Natural killer cell (primary cell): ENCODE data around the gene CYP3A5. TPM values are rescaled to one million over a fixed set of nuclear protein-coding genes. Genes with fewer than 3 reads are reported as not detected.

Source experiments
- ATAC-seq, 3 donors: fragments of 150-1000 bp in 2 of 3; fragments of 200-7000 bp in 1 of 3; cut with Tn5 transposase; 1 replicate in 1 of 3; 2 replicates in 2 of 3; pipeline ENCODE4 v1.10.0; 2021; ENCODE audit warnings: mild to moderate bottlenecking in 2 of 3, moderate library complexity in 2 of 3
- DNase-seq, 2 donors: peaks; one replicate each; pipeline versions ENCODE4 v3.0.0 to v3.0.0-alpha.2; 2013 to 2021; ENCODE audit warnings: mixed read lengths in 1 of 2
- H3K27ac ChIP-seq: one replicate; pipeline ENCODE4 v1.5.1; 2013; ENCODE audit warnings: mild to moderate bottlenecking, low read length
- H3K27me3 ChIP-seq: one replicate; pipeline ENCODE4 v1.6.1; 2013; ENCODE audit warnings: low read length; ENCODE audit not compliant: control insufficient read depth, insufficient read depth
- H3K36me3 ChIP-seq: one replicate; pipeline ENCODE4 v1.6.1; 2013; ENCODE audit warnings: low read length; ENCODE audit not compliant: control insufficient read depth, insufficient read depth
- H3K4me1 ChIP-seq: one replicate; pipeline ENCODE4 v1.6.1; 2013; ENCODE audit warnings: low read length; ENCODE audit not compliant: control insufficient read depth, insufficient read depth
- H3K4me3 ChIP-seq: one replicate; pipeline ENCODE4 v1.5.1; 2013; ENCODE audit warnings: low read length
- H3K9me3 ChIP-seq: one replicate; pipeline ENCODE4 v1.6.1; 2013; ENCODE audit warnings: low read length; ENCODE audit not compliant: control insufficient read depth, insufficient read depth
- H3K27ac Mint-ChIP-seq, 2 donors: one replicate each; pipeline ENCODE4 v1.8.0; 2022; ENCODE audit warnings: mild to moderate bottlenecking in 2 of 2, mixed read lengths in 2 of 2, moderate library complexity in 1 of 2
- H3K27me3 Mint-ChIP-seq, 2 donors: one replicate each; pipeline ENCODE4 v1.8.0; 2022; ENCODE audit warnings: low read depth in 2 of 2, mixed read lengths in 2 of 2
- H3K36me3 Mint-ChIP-seq: one replicate; pipeline ENCODE4 v1.8.0; 2022; ENCODE audit warnings: mixed read lengths
- H3K4me1 Mint-ChIP-seq, 2 donors: one replicate each; pipeline ENCODE4 v1.8.0; 2022; ENCODE audit warnings: mixed read lengths in 2 of 2
- H3K4me3 Mint-ChIP-seq: one replicate; pipeline ENCODE4 v1.8.0; 2022; ENCODE audit warnings: mild to moderate bottlenecking, moderate library complexity, mixed read lengths
- H3K9me3 Mint-ChIP-seq, 2 donors: one replicate each; pipeline ENCODE4 v1.8.0; 2022; ENCODE audit warnings: mixed read lengths in 2 of 2
- CTCF ChIP-seq: fragments of 200-600 bp; IDR thresholded peaks from one replicate; pipeline ENCODE4 v1.8.0; 2022; ENCODE audit warnings: antibody characterized with exemption
- WGBS: methylation state at CpG from one replicate; pipeline ENCODE4 v1.1.7; 2013; ENCODE audit warnings: missing lambda C conversion rate; ENCODE audit not compliant: insufficient coverage; 5-methylcytosine and 5-hydroxymethylcytosine counted together
- intact Hi-C: fragments of 100-400 bp; cut with micrococcal nuclease; formaldehyde crosslinking; loops from one replicate; pipeline ENCODE4 v1.14.2; 2022
- total RNA-seq, 4 donors: library from RNA; stranded (reverse); fragments of 120-200 nt in 1 of 4; gene quantifications; one replicate each; pipeline versions ENCODE4 v1.2.3 to v1.2.4, GENCODE V29; 2013 to 2022

CYP3A5 gene
- total RNA-seq, 3 donors from 2014 or later (not counting 1 experiment from before 2014, with no cell fraction given) = 0.14 TPM; not detected in 2

GRCh38 chr7:99622596-99622995 lies 57.2 kb downstream of the CYP3A5 start:
- no peaks in the 10 kb centered on the region for H3K9me3 ChIP-seq
- no peak overlapping the region for H3K27ac ChIP-seq
- H3K36me3 ChIP-seq = peaks cover 84% of the 10 kb centered on the region
- Mint-ChIP-seq H3K4me3 (no peak overlapping the region), H3K9me3 (no peaks in the 10 kb centered on the region), H3K4me1 (peaks cover 38 to 54% of the 10 kb centered on the region in 2 donors), H3K27ac (peak overlapping the region in 1 of 2 donors; percentile 85), H3K27me3 (no peaks in the 10 kb centered on the region), H3K36me3 (peaks cover 8% of the 10 kb centered on the region)
- H3K27me3 ChIP-seq = no peaks in the 10 kb centered on the region
- intact Hi-C loops = no loop called here
- ATAC-seq (no peak), DNase-seq (no peak)
- 96% methylated on average over 10 of the region's 10 CpGs for WGBS
- H3K4me3 ChIP-seq = no peak overlapping the region
- H3K4me1 ChIP-seq = peaks cover 32% of the 10 kb centered on the region
- no peak for TF ChIP-seq CTCF

DNA sequence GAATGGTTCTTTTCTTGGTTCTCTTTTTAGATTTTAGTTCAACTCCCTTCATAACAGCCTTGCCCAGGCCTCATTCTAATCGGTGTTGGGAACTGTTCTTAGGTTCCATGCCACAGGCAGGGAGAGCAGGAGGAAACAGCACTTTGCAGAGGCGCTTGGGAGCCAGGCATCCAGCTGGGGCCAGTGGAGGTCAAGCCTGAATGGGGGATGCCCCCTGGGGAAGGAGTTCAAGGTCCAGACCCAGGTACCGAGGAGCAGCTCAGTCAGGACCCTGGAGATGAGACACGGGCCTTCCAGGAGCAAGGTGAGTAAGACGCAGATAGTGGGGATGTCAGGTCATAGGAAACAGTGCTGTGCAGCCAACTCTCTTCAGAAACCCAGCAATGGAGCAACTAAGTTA lies 58.5 kb downstream of the CYP3A5 start:
- no peak for ATAC-seq
- H3K27ac ChIP-seq = no peak overlapping the region
- Mint-ChIP-seq H3K27me3 (no peaks in the 10 kb centered on the region), H3K36me3 (peaks cover 6% of the 10 kb centered on the region), H3K9me3 (no peaks in the 10 kb centered on the region), H3K27ac (peak overlapping the region in 1 of 2 donors; percentile 48), H3K4me1 (peaks cover 51 to 65% of the 10 kb centered on the region in 2 donors), H3K4me3 (no peak overlapping the region)
- WGBS = over 99% methylated on average over 5 of the region's 5 CpGs
- H3K9me3 ChIP-seq = no peaks in the 10 kb centered on the region
- intact Hi-C loops = no loop called here
- no peak for TF ChIP-seq CTCF
- H3K4me3 ChIP-seq = no peak overlapping the region
- no peak for DNase-seq
- peaks cover 71% of the 10 kb centered on the region for H3K36me3 ChIP-seq
- no peaks in the 10 kb centered on the region for H3K27me3 ChIP-seq
- H3K4me1 ChIP-seq = peaks cover 40% of the 10 kb centered on the region

DNA sequence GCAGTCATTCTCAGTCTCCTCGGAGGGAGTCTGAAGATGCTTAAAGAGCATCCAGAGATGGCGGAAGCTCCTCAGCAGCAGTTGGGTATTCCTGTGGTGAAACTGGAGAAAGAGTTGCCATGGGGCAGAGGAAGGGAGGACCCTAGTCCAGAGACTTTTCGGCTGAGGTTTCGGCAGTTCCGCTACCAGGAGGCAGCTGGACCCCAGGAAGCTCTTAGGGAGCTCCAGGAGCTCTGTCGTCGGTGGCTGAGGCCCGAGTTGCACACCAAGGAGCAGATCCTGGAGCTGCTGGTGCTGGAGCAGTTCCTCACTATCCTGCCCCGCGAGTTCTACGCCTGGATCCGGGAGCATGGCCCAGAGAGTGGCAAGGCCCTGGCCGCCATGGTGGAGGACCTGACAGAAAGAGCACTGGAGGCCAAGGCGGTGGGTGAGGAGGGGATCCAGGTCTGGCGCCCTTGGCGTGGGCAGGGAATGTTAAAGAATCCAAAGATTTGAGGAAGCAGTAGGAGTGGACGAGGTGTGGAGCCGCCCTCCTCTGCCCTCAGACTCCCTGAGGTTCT lies 60.1 kb downstream of the CYP3A5 start:
- peaks cover 36% of the 10 kb centered on the region for H3K4me1 ChIP-seq
- Mint-ChIP-seq H3K4me1 (peaks cover 47 to 64% of the 10 kb centered on the region in 2 donors), H3K27me3 (no peaks in the 10 kb centered on the region), H3K4me3 (no peak overlapping the region), H3K9me3 (no peaks in the 10 kb centered on the region), H3K36me3 (no peaks in the 10 kb centered on the region), H3K27ac (no peak overlapping the region)
- no peak overlapping the region for H3K27ac ChIP-seq
- no peaks in the 10 kb centered on the region for H3K9me3 ChIP-seq
- no peak overlapping the region for H3K4me3 ChIP-seq
- DNase-seq = no peak
- WGBS = 96% methylated on average over 18 of the region's 18 CpGs
- no peak for ATAC-seq
- no peaks in the 10 kb centered on the region for H3K27me3 ChIP-seq
- H3K36me3 ChIP-seq = peaks cover 56% of the 10 kb centered on the region
- no peak for TF ChIP-seq CTCF
- intact Hi-C loops = loop anchor here (5.0 kb wide), 1 partner anchor 117 kb away; the partner anchor contains the start of genes ZKSCAN5 and ZNF394

- Mint-ChIP-seq H3K36me3 (no peaks in the 10 kb centered on the region), H3K27ac (peak overlapping the region; percentile 90 to 96)
These were observed 61.1 kb downstream of the CYP3A5 start for GRCh38 chr7:99618726-99619125.

More at GRCh38 chr7:99618726-99619125, 61.1 kb downstream of the CYP3A5 start:
- H3K36me3 ChIP-seq = peaks cover 51% of the 10 kb centered on the region
- Mint-ChIP-seq H3K27me3 (no peaks in the 10 kb centered on the region), H3K4me1 (peaks cover 38 to 57% of the 10 kb centered on the region in 2 donors), H3K9me3 (no peaks in the 10 kb centered on the region), H3K4me3 (peak overlapping the region; percentile 6)
- H3K4me3 ChIP-seq = no peak overlapping the region
- intact Hi-C loops = loop anchor here (5.0 kb wide), 1 partner anchor 116 kb away; the partner anchor contains the start of genes ZKSCAN5 and ZNF394
- no peaks in the 10 kb centered on the region for H3K9me3 ChIP-seq
- DNase-seq (no peak), ATAC-seq (no peak)
- H3K27ac ChIP-seq = no peak overlapping the region
- TF ChIP-seq CTCF = no peak
- peaks cover 26% of the 10 kb centered on the region for H3K4me1 ChIP-seq
- no peaks in the 10 kb centered on the region for H3K27me3 ChIP-seq
- WGBS = over 99% methylated on average over 3 of the region's 3 CpGs
